Measurements from ENCODE around the gene CCIN. TPM values are rescaled to one million over a fixed set of nuclear protein-coding genes. Genes with fewer than 3 reads are reported as not detected.

The CCIN gene
- total and polyA plus RNA-seq, 2 of the 13 experiments (the other 11 are each of a cell fraction or from before 2014, with no cell fraction given): not detected

- peak overlapping the region; percentile 37; the same call in 1 of the 2 replicates for H3K4me2 ChIP-seq (ENCODE audit: low read depth, low read length)
- 5% methylated on average over 3 of the region's 4 CpGs for WGBS (ENCODE audit: low lambda C conversion rate)
- peaks cover 31% of the 10 kb centered on the region for H3K4me1 ChIP-seq (ENCODE audit: insufficient read depth, low read length)
- intact Hi-C loops (cut with micrococcal nuclease; ENCODE audit: unreplicated experiment): no loop called here
- H3K27ac ChIP-seq (ENCODE audit: extremely low read length, insufficient read depth, low read length): no peak overlapping the region
- BruUV-seq (replicated peaks): no TSS peak
- peak; percentile 80 for ATAC-seq
- POLR2A ChIA-PET: interaction anchor here (1.0 to 1.3 kb wide), 2 partner anchors 13 to 40 kb away, joined by 3 to 6 read pairs; partner anchors contain the start of gene CLTA
- H3K9ac ChIP-seq (ENCODE audit: insufficient read depth, low read depth, low read length): no peak overlapping the region
- H3K79me2 ChIP-seq (ENCODE audit: insufficient read depth, low read length): no peaks in the 10 kb centered on the region
- no peaks in the 10 kb centered on the region for H3K36me3 ChIP-seq (replicated peaks in 1 of 2; ENCODE audit: control insufficient read depth in 1 of 2, insufficient read depth in 2 of 2, low read length in 2 of 2)
- no peak overlapping the region for H3K4me3 ChIP-seq (replicated peaks in 1 of 3; ENCODE audit: insufficient read depth in 1 of 3, low read depth in 2 of 3, low read length in 3 of 3)
- no peak for FAIRE-seq
- peak; percentile 29 for DNase-seq (ENCODE audit: low spot score)
- peaks cover 3 to 5% of the 10 kb centered on the region in 2 experiments; a peak in 2 of 5 replicates for H3K27me3 ChIP-seq (ENCODE audit: control insufficient read depth in 1 of 2, insufficient read depth in 2 of 2, low read length in 2 of 2)
- H4K20me1 ChIP-seq (ENCODE audit: insufficient read depth, low read length): no peaks in the 10 kb centered on the region
- peaks cover 6% of the 10 kb centered on the region; the same call in 1 of the 2 replicates for H3K9me3 ChIP-seq (ENCODE audit: low read length)
- H2AFZ ChIP-seq (ENCODE audit: low read length): no peak overlapping the region
- in situ Hi-C loops (cut with HindIII; ENCODE audit: extremely low pct_ligation_motif_present, low pct_unique_long_range_greater_than_20kb): no loop called here
- CTCF ChIA-PET (ENCODE audit: low intra/inter-chr PET ratio, low total read pairs): no interaction called here
- TF ChIP-seq GABPB1 (CRISPR knock-in tag; IDR thresholded peaks at IDR 0.05) (0 out of 2 replicates have a peak, but pooled peaks have one; percentile 29), PLRG1 (conservative IDR thresholded peaks at IDR 0.05) (no peak), TFAP4 (IDR thresholded peaks at IDR 0.05; ENCODE audit: borderline replicate concordance, low read depth) (peak; percentile 55; the same call in 1 of the 2 replicates), PHF20 (CRISPR knock-in tag; IDR thresholded peaks at IDR 0.05) (no peak), ZNF768 (CRISPR knock-in tag; IDR thresholded peaks at IDR 0.05) (0 out of 2 replicates have a peak, but pooled peaks have one; percentile 64), CREB3 (CRISPR knock-in tag; IDR thresholded peaks at IDR 0.05) (no peak), NCOR1 (IDR thresholded peaks at IDR 0.05; ENCODE audit: borderline replicate concordance, low read length) (no peak), PAXIP1 (CRISPR knock-in tag; conservative IDR thresholded peaks at IDR 0.05) (peak; percentile 68), JUNB (CRISPR knock-in tag; IDR thresholded peaks at IDR 0.05; ENCODE audit: borderline replicate concordance) (no peak), ZSCAN31 (CRISPR knock-in tag; IDR thresholded peaks at IDR 0.05; ENCODE audit: low read depth) (no peak), HIC2 (CRISPR knock-in tag; IDR thresholded peaks at IDR 0.05; ENCODE audit: low read depth) (peak; percentile 35; the same call in 1 of the 2 replicates), RARA (CRISPR knock-in tag; IDR thresholded peaks at IDR 0.05) (peak; percentile 55), ELF3 (CRISPR knock-in tag; IDR thresholded peaks at IDR 0.05) (peak; percentile 58), ATF2 (CRISPR knock-in tag; IDR thresholded peaks at IDR 0.05) (no peak), ETV5 (CRISPR knock-in tag; IDR thresholded peaks at IDR 0.05; ENCODE audit: borderline replicate concordance) (peak; percentile 88; the same call in 1 of the 2 replicates)
Measured at GRCh38 chr9:36150574-36151315, 18.4 kb upstream of the CCIN start.

Measured in HepG2 (cell line).